AG09319 (cell line): ENCODE measurements around the gene DGKD.

Source experiments
- DNase-seq: peaks from one replicate; pipeline ENCODE4 v3.0.0-alpha.2; 2010; ENCODE audit warnings: low read depth; ENCODE audit errors: extremely low read depth
- CTCF ChIP-seq: IDR thresholded peaks from 2 replicates; pipeline ENCODE4 v1.5.1; 2011; ENCODE audit warnings: low read depth, mild to moderate bottlenecking, inconsistent platforms, low read length, moderate library complexity

Gene DGKD

GRCh38 chr2:233413559-233414272 lies 59.4 kb downstream of the DGKD start:
- no peak for TF ChIP-seq CTCF
- DNase-seq, result no peak

DNA sequence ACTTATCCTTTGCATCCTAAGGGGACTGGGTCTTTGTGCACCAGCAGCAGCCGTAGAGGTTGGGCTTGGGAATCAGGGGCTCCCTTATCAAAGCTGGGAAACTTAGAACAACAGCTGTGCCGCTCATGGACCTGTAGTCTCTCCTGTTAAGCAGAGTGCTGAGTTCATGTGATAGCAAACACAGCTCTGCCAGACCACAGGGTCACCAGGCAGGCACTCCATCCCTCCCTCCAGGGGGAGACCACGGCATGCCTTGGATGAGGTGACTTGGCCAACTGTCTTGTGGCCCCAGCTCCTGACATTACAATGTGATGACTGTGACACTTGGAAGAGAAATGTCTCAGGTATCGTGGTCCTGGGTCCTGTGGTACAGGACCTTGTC lies 60.0 kb downstream of the DGKD start:
- TF ChIP-seq CTCF, result no peak
- no peak for DNase-seq

DNA sequence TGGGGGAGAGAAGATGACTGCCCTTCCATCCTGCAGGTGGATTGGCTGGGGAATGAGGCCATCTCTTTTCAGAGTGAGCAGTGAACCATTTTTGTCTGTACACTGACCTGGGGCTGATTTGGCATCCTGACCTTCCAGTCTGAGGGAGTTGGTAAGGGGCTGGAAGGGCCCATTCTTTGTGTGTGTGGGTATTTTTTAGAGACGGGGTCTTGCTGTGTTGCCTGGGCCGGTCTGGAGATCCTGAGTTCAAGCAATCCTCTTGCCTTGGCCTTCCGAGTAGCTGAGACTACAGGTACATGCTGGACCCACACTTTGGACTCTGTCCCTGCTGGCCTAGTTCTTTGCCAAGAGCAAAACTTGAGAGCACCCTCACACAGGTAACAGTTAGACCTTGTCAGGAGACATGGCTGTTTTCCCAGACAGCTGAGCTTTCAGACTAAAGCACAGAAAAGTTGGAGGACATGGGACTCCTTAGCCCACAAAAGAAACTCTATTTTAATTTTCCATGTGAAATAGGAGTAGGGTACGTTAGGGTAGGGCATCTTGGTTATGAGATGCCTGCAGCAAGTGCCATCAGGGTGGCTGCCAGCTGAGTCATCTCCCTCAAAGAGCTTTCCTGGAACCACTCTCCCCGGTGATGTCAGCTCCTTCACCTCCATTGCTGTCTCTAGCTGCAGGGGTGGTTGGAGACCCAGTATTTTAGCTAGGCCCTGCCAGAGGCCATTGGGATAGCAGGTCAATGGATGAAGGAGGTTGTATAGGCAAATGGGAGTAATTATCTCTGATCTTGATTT lies 60.7 kb downstream of the DGKD start:
- DNase-seq, result no peak
- TF ChIP-seq CTCF, result no peak

- no peak for TF ChIP-seq CTCF
- no peak for DNase-seq
These were observed 61.9 kb downstream of the DGKD start for GRCh38 chr2:233416199-233416598.

GRCh38 chr2:233416706-233417105 lies 62.4 kb downstream of the DGKD start:
- no peak for TF ChIP-seq CTCF
- DNase-seq, result no peak

DNA sequence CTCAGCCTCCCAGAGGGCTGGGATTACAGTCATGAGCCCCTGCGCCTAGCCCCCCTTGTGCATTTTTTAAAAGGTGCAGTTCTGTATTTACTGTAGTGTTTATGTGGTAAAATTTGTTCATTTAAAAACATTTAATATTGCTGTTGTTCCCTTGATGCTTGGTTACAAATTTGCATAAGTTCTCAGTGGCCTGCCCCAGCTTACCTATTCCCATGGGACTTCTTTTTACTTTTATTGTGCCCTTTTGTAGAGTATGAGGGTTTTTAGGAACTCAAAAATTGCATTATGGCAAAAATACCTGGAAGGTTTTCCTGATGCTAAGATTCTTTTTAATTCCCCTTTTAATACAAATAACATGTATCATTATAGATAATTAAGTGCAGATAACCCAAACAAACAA lies 63.0 kb downstream of the DGKD start:
- no peak for DNase-seq
- TF ChIP-seq CTCF, result no peak

DNA sequence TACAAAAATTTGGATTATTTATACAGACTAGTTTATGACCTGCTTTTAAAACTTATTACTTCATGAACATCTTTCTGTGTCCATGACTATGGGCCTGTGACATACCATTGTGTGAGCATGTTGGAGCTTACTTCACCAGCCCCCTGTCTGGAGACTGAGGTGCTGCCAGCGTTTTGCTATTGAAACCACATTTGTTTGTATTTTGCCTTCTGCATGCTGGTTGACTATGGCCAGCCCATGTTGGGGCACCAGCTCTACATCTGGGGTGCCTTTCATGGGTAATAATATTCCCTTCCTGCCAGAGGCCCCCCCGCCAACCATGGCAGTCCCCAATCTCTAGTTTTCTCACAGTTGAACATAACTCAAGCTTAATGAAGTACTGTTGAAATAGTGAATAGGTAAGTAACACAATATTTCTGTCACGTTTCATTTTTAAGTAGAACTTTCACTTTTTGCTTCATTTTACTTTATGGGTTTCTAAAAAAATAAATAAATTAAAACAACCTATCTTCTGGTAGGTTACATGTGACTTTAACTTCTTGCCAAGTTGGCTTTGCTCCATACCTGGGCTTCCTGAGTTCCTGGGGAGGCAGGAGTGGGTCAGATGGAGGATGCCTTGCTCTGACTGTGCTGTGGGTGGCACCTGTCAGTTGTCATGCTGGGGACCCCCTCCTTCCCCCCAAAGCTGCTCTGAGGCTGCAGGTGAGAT lies 63.9 kb downstream of the DGKD start:
- no peak for TF ChIP-seq CTCF
- DNase-seq, result no peak
